HCT116 (cell line): ENCODE data around the gene ATP6AP1. TPM values are rescaled to one million over a fixed set of nuclear protein-coding genes. Genes with fewer than 3 reads are reported as not detected.

ENCODE experiments used
- ATAC-seq: fragments of 200-7000 bp; cut with Tn5 transposase; 2 replicates; pipeline ENCODE4 v1.9.1; 2020; ENCODE audit warnings: mild to moderate bottlenecking, moderate library complexity
- BruUV-seq: library from RNA; stranded (reverse); fragments of 400-500 nt; replicated peaks from 2 replicates; lab custom pipeline; 2021; lab: Mats Ljungman, UMichigan
- CTCF ChIA-PET: fragments of 300-600 bp; sonication (Branson Sonifier 250); formaldehyde crosslinking; loops from one replicate; lab custom pipeline; 2021; ENCODE audit warnings: antibody characterized with exemption; lab: Charles Lee
- POLR2A ChIA-PET: fragments of 300-600, 350-600 bp; sonication (Branson Sonifier 250); formaldehyde crosslinking; loops from one replicate; lab custom pipeline; 2021; ENCODE audit warnings: antibody characterized with exemption; lab: Charles Lee
- RAD21 ChIA-PET, 2 experiments: fragments of 300-600 bp; sonication (Branson Sonifier 250); formaldehyde crosslinking; loops; one replicate each; lab custom pipeline; 2023; ENCODE audit warnings: low total read pairs in 2 of 2; ENCODE audit not compliant: uncharacterized antibody in 2 of 2, unreplicated experiment in 2 of 2, low non-redundant PET in 1 of 2; lab: Charles Lee
- DNase-seq: peaks from one replicate; pipeline ENCODE4 v3.0.0-alpha.2; 2010; ENCODE audit warnings: low read depth, low spot score
- H2AFZ ChIP-seq: fragments of 200-600 bp; shearing (Covaris generic), sonication (generic); 2 replicates; pipeline ENCODE4 v1.6.1; 2017; ENCODE audit warnings: low read depth, mixed run types, mixed read lengths, antibody characterized with exemption, low read length; ENCODE audit not compliant: poor library complexity, severe bottlenecking
- H3K27ac ChIP-seq: 2 replicates; pipeline ENCODE4 v1.5.1; 2012; ENCODE audit warnings: low read depth, low read length
- H3K27me3 ChIP-seq: fragments of 200-600 bp; sonication (generic); 2 replicates; pipeline ENCODE4 v1.6.1; 2016; ENCODE audit warnings: mixed run types, low read length, mixed read lengths; ENCODE audit not compliant: insufficient read depth
- H3K36me3 ChIP-seq, 2 experiments: fragments of 200-500 bp in 1 of 2; fragments of 200-600 bp in 1 of 2; sonication (Bioruptor generic) in 1 of 2; sonication (generic) in 1 of 2; 2 replicates each; pipeline versions ENCODE4 v1.5.1 to v1.6.1; 2014 to 2016; ENCODE audit warnings: low read length in 2 of 2, inconsistent platforms in 1 of 2, mixed read lengths in 1 of 2, mixed run types in 1 of 2; ENCODE audit not compliant: insufficient read depth in 2 of 2, control insufficient read depth in 1 of 2
- H3K4me1 ChIP-seq, 2 experiments: fragments of 200-600 bp in 1 of 2; sonication (generic) in 1 of 2; 2 replicates each; pipeline versions ENCODE4 v1.5.1 to v1.6.1; 2012 to 2017; ENCODE audit warnings: low read length in 2 of 2, inconsistent platforms in 1 of 2, mild to moderate bottlenecking in 1 of 2, mixed read lengths in 1 of 2, mixed run types in 1 of 2, moderate library complexity in 1 of 2; ENCODE audit not compliant: insufficient read depth in 2 of 2, control insufficient read depth in 1 of 2
- H3K4me2 ChIP-seq: fragments of 200-600 bp; sonication (generic); 2 replicates; pipeline ENCODE4 v1.6.1; 2017; ENCODE audit warnings: mixed run types, low read length, mixed read lengths
- H3K4me3 ChIP-seq, 2 experiments: fragments of 200-600 bp in 1 of 2; sonication (generic) in 1 of 2; replicated peaks in 1 of 2; 2 replicates each; pipeline ENCODE4 v1.5.1; 2011 to 2016; ENCODE audit warnings: low read length in 2 of 2, control low read depth in 1 of 2, low read depth in 1 of 2, mild to moderate bottlenecking in 1 of 2, mixed read lengths in 1 of 2, mixed run types in 1 of 2
- H3K79me2 ChIP-seq: fragments of 200-600 bp; sonication (generic); 2 replicates; pipeline ENCODE4 v1.6.1; 2017; ENCODE audit warnings: mild to moderate bottlenecking, mixed run types, low read length, moderate library complexity, mixed read lengths; ENCODE audit not compliant: insufficient read depth
- H3K9ac ChIP-seq: fragments of 200-600 bp; sonication (generic); 2 replicates; pipeline ENCODE4 v1.6.1; 2016; ENCODE audit warnings: low read length, mixed read lengths
- H3K9me2 ChIP-seq: fragments of 200-600 bp; sonication (generic), shearing (Covaris generic); 2 replicates; pipeline ENCODE4 v1.6.1; 2017; ENCODE audit warnings: mixed run types, mild to moderate bottlenecking, moderate library complexity; ENCODE audit not compliant: insufficient read depth
- H3K9me3 ChIP-seq, 2 experiments: fragments of 200-500 bp in 1 of 2; fragments of 200-600 bp in 1 of 2; sonication (Bioruptor generic) in 1 of 2; sonication (generic) in 1 of 2; 2 replicates each; pipeline ENCODE4 v1.6.1; 2014 to 2017; ENCODE audit warnings: low read length in 2 of 2, mixed read lengths in 2 of 2, inconsistent platforms in 1 of 2, low read depth in 1 of 2, mild to moderate bottlenecking in 1 of 2, mixed run types in 1 of 2, moderate library complexity in 1 of 2; ENCODE audit not compliant: control insufficient read depth in 1 of 2, insufficient read depth in 1 of 2
- H4K20me1 ChIP-seq: fragments of 200-600 bp; sonication (generic), shearing (Covaris generic); 2 replicates; pipeline ENCODE4 v1.6.1; 2017; ENCODE audit warnings: mixed run types, mild to moderate bottlenecking, moderate library complexity; ENCODE audit not compliant: insufficient read depth
- ATF3 ChIP-seq: IDR thresholded peaks from 2 replicates; pipeline ENCODE4 v1.6.1; 2012
- CBX3 ChIP-seq: IDR thresholded peaks from 2 replicates; pipeline ENCODE4 v1.6.1; 2012; ENCODE audit warnings: low read depth
- CEBPB ChIP-seq: IDR thresholded peaks from 2 replicates; pipeline ENCODE4 v1.6.1; 2012; ENCODE audit warnings: low read depth
- CTCF ChIP-seq, 3 experiments: fragments of 200-600 bp in 1 of 3; sonication (generic) in 1 of 3; IDR thresholded peaks in 2 of 3; conservative IDR thresholded peaks in 1 of 3; 2 replicates each; pipeline ENCODE4 v1.5.1; 2012 to 2017; ENCODE audit warnings: low read depth in 2 of 3, low read length in 2 of 3, antibody characterized with exemption in 1 of 3, borderline replicate concordance in 1 of 3, control low read depth in 1 of 3, mild to moderate bottlenecking in 1 of 3, mixed read lengths in 1 of 3, mixed run types in 1 of 3, moderate library complexity in 1 of 3; ENCODE audit not compliant: insufficient read depth in 1 of 3
- EGR1 ChIP-seq: IDR thresholded peaks from 2 replicates; pipeline ENCODE4 v1.6.1; 2012; ENCODE audit warnings: low read depth
- ELF1 ChIP-seq: IDR thresholded peaks from 2 replicates; pipeline ENCODE4 v1.6.1; 2012; ENCODE audit warnings: low read depth, borderline replicate concordance
- EZH2 ChIP-seq: fragments of 200-600 bp; sonication (generic); IDR thresholded peaks from 2 replicates; pipeline ENCODE4 v1.6.1; 2017; ENCODE audit warnings: antibody characterized with exemption, mixed run types
- FOSL1 ChIP-seq: IDR thresholded peaks from 2 replicates; pipeline ENCODE4 v1.6.1; 2012; ENCODE audit warnings: low read depth
- MAX ChIP-seq: IDR thresholded peaks from 2 replicates; pipeline ENCODE4 v1.6.1; 2012
- POLR2A ChIP-seq: IDR thresholded peaks from 2 replicates; pipeline ENCODE4 v1.7.0; 2011; ENCODE audit warnings: borderline replicate concordance; ENCODE audit not compliant: insufficient read depth, insufficient read length; ENCODE audit errors: extremely low read depth
- REST ChIP-seq: IDR thresholded peaks from 2 replicates; pipeline ENCODE4 v1.6.1; 2012; ENCODE audit warnings: low read depth
- SIN3A ChIP-seq: IDR thresholded peaks from 2 replicates; pipeline ENCODE4 v1.6.1; 2012; ENCODE audit warnings: low read depth
- SP1 ChIP-seq: IDR thresholded peaks from 2 replicates; pipeline ENCODE4 v1.6.1; 2012; ENCODE audit warnings: low read depth
- SRF ChIP-seq: IDR thresholded peaks from 2 replicates; pipeline ENCODE4 v1.6.1; 2012; ENCODE audit warnings: low read depth
- TCF7L2 ChIP-seq: IDR thresholded peaks from 2 replicates; pipeline ENCODE4 v1.7.0; 2011; ENCODE audit warnings: borderline replicate concordance, inconsistent platforms; ENCODE audit not compliant: insufficient read depth, insufficient read length; ENCODE audit errors: extremely low read depth
- ZBTB33 ChIP-seq: IDR thresholded peaks from 2 replicates; pipeline ENCODE4 v1.6.1; 2011; ENCODE audit warnings: mild to moderate bottlenecking, low read length, moderate library complexity; ENCODE audit not compliant: insufficient replicate concordance; ENCODE audit errors: extremely low read depth
- ZFX ChIP-seq: fragments of 450-650 bp; IDR thresholded peaks from 2 replicates; pipeline ENCODE4 v1.6.1; 2017
- ZNF274 ChIP-seq: fragments of 200-500 bp; sonication (Bioruptor generic); IDR thresholded peaks from 2 replicates; pipeline ENCODE4 v1.6.1; 2014; ENCODE audit warnings: mild to moderate bottlenecking, low read depth, low read length, inconsistent platforms
- intact Hi-C: fragments of 100-400 bp; cut with micrococcal nuclease; formaldehyde crosslinking; loops from 2 replicates; pipeline ENCODE4 v1.10.0; 2022
- total RNA-seq: library from RNA; stranded (reverse); gene quantifications from one replicate; pipeline ENCODE4 v1.2.1, GENCODE V29; 2021; ENCODE audit not compliant: unreplicated experiment

The ATP6AP1 gene
- total RNA-seq, 1 experiment from 2014 or later = 53.4 TPM

GRCh38 chrX:154473683-154474082 lies 45.2 kb downstream of the ATP6AP1 start:
- no peaks in the 10 kb centered on the region for H3K79me2 ChIP-seq
- DNase-seq = no peak
- H3K9me3 ChIP-seq = no peaks in the 10 kb centered on the region
- BruUV-seq = no TSS peak
- no peaks in the 10 kb centered on the region for H3K27me3 ChIP-seq
- ATAC-seq = no peak
- no peak overlapping the region for H3K4me2 ChIP-seq
- ChIA-PET POLR2A (no interaction called here), RAD21 (no interaction called here), CTCF (no interaction called here)
- H3K9ac ChIP-seq = no peak overlapping the region
- intact Hi-C loops = no loop called here
- no peaks in the 10 kb centered on the region for H3K4me1 ChIP-seq
- no peaks in the 10 kb centered on the region for H4K20me1 ChIP-seq
- H3K36me3 ChIP-seq = no peaks in the 10 kb centered on the region; a peak in 1 of 4 replicates
- no peak overlapping the region for H2AFZ ChIP-seq
- TF ChIP-seq SIN3A (no peak), FOSL1 (no peak), ZFX (no peak), CTCF (IDR thresholded peaks at IDR 0.05 in 2 of 3, conservative IDR thresholded peaks at IDR 0.05 in 1 of 3; ENCODE audit: borderline replicate concordance in 1 of 3, insufficient read depth in 1 of 3, low read depth in 2 of 3, low read length in 2 of 3) (no peak), TCF7L2 (no peak), SRF (no peak), CBX3 (no peak), POLR2A (no peak), SP1 (no peak), MAX (no peak), ELF1 (no peak), REST (no peak), ZNF274 (no peak), EGR1 (no peak), EZH2 (no peak), CEBPB (no peak), ZBTB33 (no peak), ATF3 (no peak)
- no peak overlapping the region for H3K27ac ChIP-seq
- no peaks in the 10 kb centered on the region for H3K9me2 ChIP-seq
- H3K4me3 ChIP-seq = no peak overlapping the region
